ENCODE measurements around the gene RUBCN. TPM values are rescaled to one million over a fixed set of nuclear protein-coding genes. Genes with fewer than 3 reads are reported as not detected.
"Not testable (repeated sequence)": the region's sequence is repeated elsewhere in the genome, so short reads cannot be mapped to it uniquely, and the experiment has no call there.

Gene RUBCN
- total RNA-seq, 2 experiments from 2014 or later, result 32.9 to 33.3 TPM

DNA sequence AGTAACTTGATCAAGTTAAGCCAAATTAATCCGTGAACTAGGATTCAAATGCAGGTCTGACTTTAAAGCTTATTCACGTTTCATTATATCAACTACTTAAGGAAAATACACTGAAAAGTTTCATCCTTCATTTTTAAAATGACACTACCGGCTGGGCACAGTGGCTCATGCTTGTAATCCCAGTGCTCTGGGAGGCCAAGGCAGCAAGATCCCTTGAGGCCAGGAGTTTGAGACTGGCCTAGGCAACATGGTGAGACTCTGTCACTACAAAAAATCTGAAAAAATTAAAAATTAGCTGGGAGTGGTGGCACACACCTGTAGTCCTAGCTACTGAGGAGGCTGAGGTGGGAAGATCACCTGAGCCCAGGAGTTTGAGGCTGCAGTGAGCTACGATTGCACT, 3.7 kb downstream of the RUBCN start:
- intact Hi-C loops (cut with micrococcal nuclease), result loop anchor here (10.0 kb wide), 1 partner anchor 118 kb away; no protein-coding TSS in a partner anchor

GRCh38 chr3:197731483-197731882, 5.2 kb downstream of the RUBCN start:
- H3K4me3 Mint-ChIP-seq, H3K9me3 Mint-ChIP-seq, DNase-seq, CTCF ChIA-PET, H3K36me3 Mint-ChIP-seq, H3K27ac Mint-ChIP-seq, POLR2A ChIA-PET, H3K27me3 Mint-ChIP-seq: not testable (repeated sequence)
- intact Hi-C loops (cut with micrococcal nuclease), result loop anchor here (10.0 kb wide), 1 partner anchor 117 kb away; no protein-coding TSS in a partner anchor
- peaks cover 47% of the 10 kb centered on the region for H3K4me1 Mint-ChIP-seq (ENCODE audit: low read depth)

More for the DNA sequence above, 3.7 kb downstream of the RUBCN start:
- ChIA-PET POLR2A (no interaction called here), CTCF (interaction anchor here (0.8 kb wide), 2 partner anchors 17 to 54 kb away, joined by 3 read pairs; no protein-coding TSS in a partner anchor)
- DNase-seq, result no peak
- Mint-ChIP-seq H3K4me1 (ENCODE audit: low read depth) (peaks cover 55% of the 10 kb centered on the region), H3K36me3 (peaks cover 7% of the 10 kb centered on the region), H3K27ac (no peak overlapping the region), H3K9me3 (no peaks in the 10 kb centered on the region), H3K4me3 (no peak overlapping the region), H3K27me3 (no peaks in the 10 kb centered on the region)

- CTCF ChIA-PET, DNase-seq, H3K36me3 Mint-ChIP-seq, H3K27me3 Mint-ChIP-seq, H3K9me3 Mint-ChIP-seq, H3K4me3 Mint-ChIP-seq, H3K27ac Mint-ChIP-seq: not testable (repeated sequence)
- peaks cover 44% of the 10 kb centered on the region for H3K4me1 Mint-ChIP-seq (ENCODE audit: low read depth)
- POLR2A ChIA-PET, result interaction anchor here (1.4 kb wide), 1 partner anchor 15 kb away, joined by 3 read pairs; no protein-coding TSS in a partner anchor
- intact Hi-C loops (cut with micrococcal nuclease), result loop anchor here (10.0 kb wide), 1 partner anchor 116 kb away; no protein-coding TSS in a partner anchor
Measured at GRCh38 chr3:197730770-197731169, 5.9 kb downstream of the RUBCN start.

GRCh38 chr3:197730200-197730599, 6.5 kb downstream of the RUBCN start:
- H3K4me3 Mint-ChIP-seq, result no peak overlapping the region
- ChIA-PET CTCF (no interaction called here), POLR2A (interaction anchor here (1.4 kb wide), 1 partner anchor 15 kb away, joined by 3 read pairs; no protein-coding TSS in a partner anchor)
- H3K9me3 Mint-ChIP-seq, result no peaks in the 10 kb centered on the region
- H3K36me3 Mint-ChIP-seq, result peaks cover 7% of the 10 kb centered on the region
- intact Hi-C loops (cut with micrococcal nuclease), result loop anchor here (10.0 kb wide), 1 partner anchor 115 kb away; no protein-coding TSS in a partner anchor
- no peaks in the 10 kb centered on the region for H3K27me3 Mint-ChIP-seq
- no peak for DNase-seq
- H3K27ac Mint-ChIP-seq, result no peak overlapping the region
- peaks cover 40% of the 10 kb centered on the region for H3K4me1 Mint-ChIP-seq (ENCODE audit: low read depth)

GRCh38 chr3:197728487-197728886, 8.2 kb downstream of the RUBCN start:
- no peaks in the 10 kb centered on the region for H3K27me3 Mint-ChIP-seq
- no peak overlapping the region for H3K4me3 Mint-ChIP-seq
- H3K27ac Mint-ChIP-seq, result no peak overlapping the region
- intact Hi-C loops (cut with micrococcal nuclease), result no loop called here
- POLR2A ChIA-PET, result no interaction called here
- no peaks in the 10 kb centered on the region for H3K36me3 Mint-ChIP-seq
- CTCF ChIA-PET, result interaction anchor here (0.6 kb wide), 1 partner anchor 759 kb away, joined by 3 read pairs; no protein-coding TSS in a partner anchor
- peaks cover 1% of the 10 kb centered on the region for H3K9me3 Mint-ChIP-seq
- H3K4me1 Mint-ChIP-seq (ENCODE audit: low read depth), result peaks cover 30% of the 10 kb centered on the region
- DNase-seq, result no peak

DNA sequence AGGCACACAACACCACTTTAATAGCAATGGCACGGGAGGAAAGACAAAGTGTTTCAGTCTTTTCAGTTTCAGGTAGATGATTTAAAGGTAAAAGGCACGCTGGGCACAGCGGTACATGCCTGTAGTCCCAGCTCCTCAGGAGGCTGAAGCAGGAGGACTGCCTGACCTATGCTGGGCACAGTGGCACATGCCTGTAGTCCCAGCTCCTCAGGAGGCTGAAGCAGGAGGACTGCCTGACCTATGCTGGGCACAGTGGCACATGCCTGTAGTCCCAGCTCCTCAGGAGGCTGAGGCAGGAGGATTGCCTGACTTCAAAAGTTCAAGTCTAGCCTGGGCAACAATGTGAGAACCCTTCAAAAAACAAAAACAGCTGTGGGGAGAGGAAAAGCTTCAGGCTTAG, 8.8 kb downstream of the RUBCN start:
- intact Hi-C loops (cut with micrococcal nuclease); CTCF ChIA-PET; POLR2A ChIA-PET; H3K36me3 Mint-ChIP-seq; H3K9me3 Mint-ChIP-seq; H3K27me3 Mint-ChIP-seq; H3K4me3 Mint-ChIP-seq; DNase-seq; H3K27ac Mint-ChIP-seq: not testable (repeated sequence)
- H3K4me1 Mint-ChIP-seq (ENCODE audit: low read depth), result peaks cover 27% of the 10 kb centered on the region

DNA sequence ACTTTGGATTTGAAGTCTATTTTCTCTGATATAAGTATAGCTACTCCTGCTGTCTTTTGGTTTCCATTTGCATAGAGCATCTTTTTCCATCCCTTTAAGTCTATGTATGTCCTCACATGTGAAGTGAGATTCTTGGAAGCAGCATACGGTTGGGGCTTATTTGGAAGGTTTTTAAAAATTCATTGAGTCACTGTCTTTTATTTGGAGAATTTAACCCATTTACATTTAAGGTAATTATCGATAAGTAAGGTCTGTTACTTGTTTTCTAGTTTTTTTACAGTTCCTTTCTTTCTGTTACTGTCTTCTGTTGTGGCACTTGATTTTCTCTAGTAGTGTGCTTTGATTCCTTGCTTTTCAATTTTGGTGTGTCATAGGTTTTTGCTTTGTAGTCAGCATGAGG, 14.0 kb downstream of the RUBCN start:
- DNase-seq, result no peak
- peaks cover 10% of the 10 kb centered on the region for H3K36me3 Mint-ChIP-seq
- POLR2A ChIA-PET, result no interaction called here
- CTCF ChIA-PET, result no interaction called here
- no peaks in the 10 kb centered on the region for H3K27me3 Mint-ChIP-seq
- peaks cover 17% of the 10 kb centered on the region for H3K4me1 Mint-ChIP-seq (ENCODE audit: low read depth)
- no peak overlapping the region for H3K4me3 Mint-ChIP-seq
- intact Hi-C loops (cut with micrococcal nuclease), result no loop called here
- H3K9me3 Mint-ChIP-seq, result peaks cover 11% of the 10 kb centered on the region
- no peak overlapping the region for H3K27ac Mint-ChIP-seq

GRCh38 chr3:197720694-197721093, 16.0 kb downstream of the RUBCN start:
- H3K9me3 Mint-ChIP-seq, result peaks cover 11% of the 10 kb centered on the region
- intact Hi-C loops (cut with micrococcal nuclease), result no loop called here

DNA sequence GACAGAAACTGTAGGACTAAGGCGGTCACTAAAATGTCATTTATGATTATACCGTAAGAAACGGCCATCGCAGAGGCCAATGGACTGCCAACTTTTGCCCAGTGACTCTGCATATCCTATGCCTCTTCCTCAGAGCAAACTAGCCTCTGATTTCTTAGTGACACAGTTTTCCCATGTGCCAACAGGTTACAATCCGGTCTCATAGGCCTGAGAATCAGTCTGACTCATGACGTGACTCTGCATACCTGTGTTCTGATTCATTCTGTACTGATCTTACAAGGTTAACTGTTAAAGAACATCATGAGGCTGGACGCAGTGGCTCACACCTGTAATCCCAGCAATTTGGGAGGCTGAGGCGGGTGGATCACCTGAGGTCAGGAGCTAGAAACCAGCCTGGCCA, 17.8 kb downstream of the RUBCN start:
- H3K36me3 Mint-ChIP-seq, result peaks cover 22% of the 10 kb centered on the region
- ChIA-PET POLR2A (no interaction called here), CTCF (no interaction called here)
- H3K9me3 Mint-ChIP-seq, result peaks cover 11% of the 10 kb centered on the region
- peaks cover 21% of the 10 kb centered on the region for H3K4me1 Mint-ChIP-seq (ENCODE audit: low read depth)
- H3K27ac Mint-ChIP-seq, result no peak overlapping the region
- intact Hi-C loops (cut with micrococcal nuclease), result loop anchor here (10.0 kb wide), 1 partner anchor 424 kb away; the partner anchor contains the start of gene DLG1
- no peak for DNase-seq
- no peak overlapping the region for H3K4me3 Mint-ChIP-seq
- no peaks in the 10 kb centered on the region for H3K27me3 Mint-ChIP-seq

More at GRCh38 chr3:197720694-197721093, 16.0 kb downstream of the RUBCN start:
- Mint-ChIP-seq H3K27ac (no peak overlapping the region), H3K36me3 (peaks cover 19% of the 10 kb centered on the region), H3K4me3 (no peak overlapping the region), H3K4me1 (ENCODE audit: low read depth) (peaks cover 15% of the 10 kb centered on the region), H3K27me3 (no peaks in the 10 kb centered on the region)
- ChIA-PET CTCF (no interaction called here), POLR2A (no interaction called here)
- no peak for DNase-seq

- POLR2A ChIA-PET, result interaction anchor here (0.7 to 1.3 kb wide), 2 partner anchors 13 to 22 kb away, joined by 3 read pairs; partner anchors contain the start of gene RUBCN
- H3K36me3 Mint-ChIP-seq, result peaks cover 18% of the 10 kb centered on the region
Measured at GRCh38 chr3:197714251-197714650, 22.5 kb downstream of the RUBCN start.

GRCh38 chr3:197713477-197713822, 23.3 kb downstream of the RUBCN start:
- Mint-ChIP-seq H3K27ac (peak overlapping the region; percentile 86), H3K27me3 (no peaks in the 10 kb centered on the region), H3K36me3 (peaks cover 20% of the 10 kb centered on the region), H3K4me1 (ENCODE audit: low read depth) (peaks cover 35% of the 10 kb centered on the region), H3K9me3 (no peaks in the 10 kb centered on the region), H3K4me3 (no peak overlapping the region)
- ChIA-PET POLR2A (interaction anchor here (1.3 to 1.6 kb wide), 2 partner anchors 13 to 134 kb away, joined by 3 to 8 read pairs; no protein-coding TSS in a partner anchor), CTCF (interaction anchor here (1.4 kb wide), 1 partner anchor 114 kb away, joined by 4 read pairs; no protein-coding TSS in a partner anchor)
- intact Hi-C loops (cut with micrococcal nuclease), result loop anchor here (10.0 kb wide), 1 partner anchor 419 kb away; the partner anchor contains the start of gene DLG1
- no peak for DNase-seq

More at GRCh38 chr3:197714251-197714650, 22.5 kb downstream of the RUBCN start:
- Mint-ChIP-seq H3K27me3 (no peaks in the 10 kb centered on the region), H3K4me1 (ENCODE audit: low read depth) (peaks cover 37% of the 10 kb centered on the region), H3K27ac (no peak overlapping the region), H3K4me3 (no peak overlapping the region), H3K9me3 (no peaks in the 10 kb centered on the region)
- CTCF ChIA-PET, result no interaction called here
- DNase-seq, result no peak
- intact Hi-C loops (cut with micrococcal nuclease), result loop anchor here (10.0 kb wide), 1 partner anchor 419 kb away; the partner anchor contains the start of gene DLG1

GRCh38 chr3:197711973-197712707, 24.6 kb downstream of the RUBCN start:
- ChIA-PET CTCF (interaction anchor here (0.7 to 1.4 kb wide), 5 partner anchors 24 to 829 kb away, joined by 4 to 8 read pairs (median 6); partner anchors contain the start of gene RUBCN), POLR2A (interaction anchor here (0.8 to 1.6 kb wide), 5 partner anchors 24 to 195 kb away, joined by 3 to 9 read pairs (median 5); partner anchors contain the start of genes LRCH3 and RUBCN)
- peaks cover 35% of the 10 kb centered on the region for H3K4me1 Mint-ChIP-seq (ENCODE audit: low read depth)
- DNase-seq, result peak; percentile 94
- intact Hi-C loops (cut with micrococcal nuclease), result loop anchor here (1.0 to 10.0 kb wide), 5 partner anchors 24 to 417 kb away; partner anchors contain the start of genes BDH1, DLG1 and RUBCN
- H3K9me3 Mint-ChIP-seq, result no peaks in the 10 kb centered on the region
- no peaks in the 10 kb centered on the region for H3K27me3 Mint-ChIP-seq
- H3K36me3 Mint-ChIP-seq, result peaks cover 20% of the 10 kb centered on the region
- peak overlapping the region; percentile 62 for H3K4me3 Mint-ChIP-seq
- H3K27ac Mint-ChIP-seq, result peak overlapping the region; percentile 86
